Parietal lobe (tissue), 2 donors: ENCODE results near the gene ZNF532. TPM values are rescaled to one million over a fixed set of nuclear protein-coding genes. Genes with fewer than 3 reads are reported as not detected.
A peak's percentile ranks its signal among the peaks of the same experiment; 100 is the strongest.

ENCODE experiments used
- small RNA-seq: library from RNA; depleted of rRNA; stranded (forward); fragments of <200 nt; gene quantifications from one replicate; pipeline ENCODE3, GENCODE V24; 2014; ENCODE audit warnings: low replicate concordance
- total RNA-seq: library from RNA; depleted of rRNA; stranded (reverse); fragments of >200 nt; gene quantifications from one replicate; pipeline ENCODE4 v1.2.3, GENCODE V29; 2014

Gene ZNF532
- total RNA-seq: 312 TPM

DNA sequence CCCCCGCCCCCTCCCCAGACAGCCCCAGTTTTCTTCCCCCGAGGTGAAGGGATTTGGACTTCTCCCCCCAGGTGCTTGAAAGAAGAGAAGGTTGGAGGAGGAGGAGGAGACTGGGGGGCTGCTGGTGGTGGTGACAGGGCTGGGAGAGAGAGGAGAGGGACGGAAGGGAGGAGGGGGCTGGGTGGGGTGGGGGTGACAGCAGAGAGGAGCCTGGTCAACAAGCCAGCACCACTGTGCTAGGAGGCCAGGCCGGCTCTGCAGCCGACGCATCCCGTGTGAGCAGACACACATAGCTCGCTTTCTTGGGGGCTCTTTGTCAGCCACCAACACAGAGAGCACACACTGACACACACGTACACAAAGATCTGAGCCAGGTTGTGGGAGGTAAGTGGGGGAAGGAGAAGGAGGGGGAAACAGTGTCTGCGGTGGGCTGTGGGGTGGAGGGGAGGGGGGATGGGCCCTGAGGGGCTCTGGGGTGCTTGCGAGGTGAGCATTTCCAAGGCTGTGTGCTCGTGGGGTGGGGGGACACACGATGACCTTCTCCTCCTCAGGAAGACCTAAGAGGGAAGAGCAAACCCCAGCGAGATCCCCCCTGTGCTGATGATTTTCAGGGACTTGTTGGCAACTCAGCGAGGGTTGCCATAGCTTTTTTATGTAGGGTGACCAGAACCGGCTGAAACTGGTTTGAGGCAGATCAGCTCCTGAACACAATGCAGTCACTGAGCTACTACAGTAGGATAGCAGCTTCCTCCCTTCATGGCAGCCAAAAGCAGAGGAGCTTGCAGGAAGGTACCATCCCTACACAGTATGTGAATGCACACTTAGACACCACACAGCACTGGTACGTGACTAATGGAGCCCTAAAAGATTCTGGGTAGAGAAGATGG lies at the start of gene ZNF532:
ZNF532 (plus strand) TSS at position 732 of the 887 bp plus-strand sequence. CDS start 53,411 bp downstream, outside the sequence.

Small RNA genes lying within 50 kb of the gene (small RNA-seq; reads per million reads assigned to genes)
- gene RF00096 (not detected), gene RNU2-69P (0.46 reads per million, percentile 40 among the genes with 10 or more reads in this experiment)

Other genes starting within 250 kb of the ZNF532 start
- 0.63 TPM for gene ALPK2, start 235.8 kb upstream of the ZNF532 start, total RNA-seq
- 50.1 TPM for gene MALT1, start 193.4 kb upstream of the ZNF532 start, total RNA-seq